DOHH2 (cell line): ENCODE data around the gene SLC25A25.

ENCODE experiments used
- CTCF ChIP-seq: fragments of 200-600 bp; sonication (generic); IDR thresholded peaks from one replicate; pipeline ENCODE4 v1.5.1; 2014; ENCODE audit warnings: antibody characterized with exemption, mild to moderate bottlenecking, low read depth, low read length; ENCODE audit not compliant: poor library complexity, severe bottlenecking
- EZH2phosphoT487 ChIP-seq: fragments of 200-600 bp; sonication (generic); IDR thresholded peaks from 2 replicates; pipeline ENCODE4 v1.6.1; 2017; ENCODE audit warnings: borderline replicate concordance, mild to moderate bottlenecking, antibody characterized with exemption, low read length, moderate library complexity, mixed read lengths

- no peak for TF ChIP-seq CTCF
- no peak for TF ChIP-seq EZH2phosphoT487
Measured at GRCh38 chr9:128024761-128025308, 43.2 kb upstream of the SLC25A25 start.
